Sigmoid colon (tissue), 7 donors: ENCODE measurements around the gene RBPMS2. TPM values are rescaled to one million over a fixed set of nuclear protein-coding genes. Genes with fewer than 3 reads are reported as not detected.
A peak's percentile ranks its signal among the peaks of the same experiment; 100 is the strongest.

ENCODE experiments used
- DNase-seq: peaks from one replicate; pipeline ENCODE4 v3.0.0-alpha.2; 2019
- H3K27ac ChIP-seq, 4 donors: fragments of 200-600 bp; sonication (generic); one replicate each; pipeline ENCODE4 v1.5.1; 2016 to 2019; ENCODE audit warnings: mild to moderate bottlenecking in 1 of 4
- H3K27me3 ChIP-seq, 3 donors: fragments of 200-600 bp; sonication (generic); one replicate each; pipeline ENCODE4 v1.5.1; 2019; ENCODE audit warnings: mild to moderate bottlenecking in 1 of 3
- H3K36me3 ChIP-seq, 4 donors: fragments of 200-600 bp; sonication (generic); one replicate each; pipeline ENCODE4 v1.5.1; 2016 to 2019
- H3K4me1 ChIP-seq, 4 donors: fragments of 200-600 bp; sonication (generic); one replicate each; pipeline ENCODE4 v1.5.1; 2017 to 2019
- H3K4me3 ChIP-seq, 4 donors: fragments of 200-600 bp; sonication (generic); one replicate each; pipeline ENCODE4 v1.5.1; 2017 to 2019; ENCODE audit warnings: mild to moderate bottlenecking in 2 of 4, moderate library complexity in 1 of 4
- H3K9me3 ChIP-seq, 4 donors: fragments of 200-600 bp in 3 of 4; sonication (generic) in 3 of 4; one replicate each; pipeline versions ENCODE4 v1.5.1 to v1.6.1; 2013 to 2019
- EP300 ChIP-seq, 4 donors: sonication (generic); formaldehyde crosslinking; IDR thresholded peaks; one replicate each; pipeline ENCODE4 v1.6.1; 2017; ENCODE audit warnings: antibody characterized with exemption in 4 of 4
- POLR2A ChIP-seq, 2 donors: fragments of 450-650 bp; IDR thresholded peaks; one replicate each; pipeline ENCODE4 v1.6.1; 2016; ENCODE audit warnings: antibody characterized with exemption in 2 of 2, mild to moderate bottlenecking in 2 of 2, moderate library complexity in 2 of 2
- POLR2AphosphoS5 ChIP-seq, 4 donors: sonication (generic); formaldehyde crosslinking; IDR thresholded peaks; one replicate each; pipeline ENCODE4 v1.6.1; 2017; ENCODE audit warnings: antibody characterized with exemption in 4 of 4
- WGBS, 2 donors: extraction: QIAGEN DNeasy Blood & Tissue Kit; methylation state at CpG; one replicate each; pipeline ENCODE4 v1.1.7; 2013; 5-methylcytosine and 5-hydroxymethylcytosine counted together
- intact Hi-C: fragments of 100-400 bp; cut with DNase I; formaldehyde crosslinking; loops from one replicate; pipeline ENCODE4 v1.15.1; 2023
- polyA plus RNA-seq, 3 donors: library from polyadenylated mRNA; stranded (reverse); fragments of 200-250 nt; gene quantifications; one replicate each; pipeline ENCODE4 v1.2.3, GENCODE V29; 2013
- total RNA-seq, 4 donors: library from RNA; depleted of rRNA; stranded (reverse); fragments of >200 nt; gene quantifications; one replicate each; pipeline ENCODE4 v1.1.0, GENCODE V29; 2016
- TF ChIP-seq, protein P1 (sequence below), 4 experiments: fragments of 450-650 bp in 3 of 4; fragments of 200-600 bp in 1 of 4; IDR thresholded peaks; one replicate each; pipeline ENCODE4 v1.5.1; 2016 to 2019; ENCODE audit warnings: antibody characterized with exemption in 4 of 4, mild to moderate bottlenecking in 3 of 4, moderate library complexity in 2 of 4
- donor health status: healthy with polysubstance abuse.
- donor health status: Bipolar disorder and iron deficiency.
- donor health status: healthy.

RBPMS2 gene
- total and polyA plus RNA-seq, 7 donors, result 0.69 to 58.2 (median 22.1) TPM

DNA sequence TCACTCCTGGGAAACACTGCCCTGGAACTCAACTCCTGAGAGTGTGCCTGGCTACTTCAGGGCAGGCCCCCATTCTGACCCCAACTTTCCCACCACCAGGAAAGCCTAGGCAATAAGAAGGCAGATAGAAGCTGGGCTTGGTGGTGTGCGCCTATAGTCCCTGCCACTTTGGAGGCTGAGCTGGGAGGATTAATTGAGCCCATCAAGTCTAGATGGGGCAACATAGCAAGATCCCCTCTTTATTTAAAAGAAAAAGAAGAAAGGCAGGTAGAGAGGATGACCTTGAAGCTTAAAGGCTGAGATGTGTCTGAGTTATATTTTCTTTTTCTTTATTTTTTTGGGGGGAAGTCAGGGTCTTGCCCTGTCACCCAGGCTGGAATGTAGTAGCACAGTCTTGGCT, 4.2 kb upstream of the RBPMS2 start:
- DNase-seq, result no peak
- 94 to 96% methylated on average over 1 of the region's 1 CpG for WGBS, 2 donors
- Histone ChIP-seq H3K36me3 (no peaks in the 10 kb centered on the region), H3K27me3 (no peaks in the 10 kb centered on the region), H3K4me1 (peaks cover 0 to 23% (median 16%) of the 10 kb centered on the region in 4 donors), H3K9me3 (no peaks in the 10 kb centered on the region), H3K27ac (no peak overlapping the region), H3K4me3 (no peak overlapping the region)
- TF ChIP-seq POLR2AphosphoS5 (IDR thresholded peaks at IDR 0.05), result no peak
- no peak for TF ChIP-seq POLR2A (IDR thresholded peaks at IDR 0.05)
- no peak for TF ChIP-seq EP300 (IDR thresholded peaks at IDR 0.05)
- TF ChIP-seq, protein P1, sequence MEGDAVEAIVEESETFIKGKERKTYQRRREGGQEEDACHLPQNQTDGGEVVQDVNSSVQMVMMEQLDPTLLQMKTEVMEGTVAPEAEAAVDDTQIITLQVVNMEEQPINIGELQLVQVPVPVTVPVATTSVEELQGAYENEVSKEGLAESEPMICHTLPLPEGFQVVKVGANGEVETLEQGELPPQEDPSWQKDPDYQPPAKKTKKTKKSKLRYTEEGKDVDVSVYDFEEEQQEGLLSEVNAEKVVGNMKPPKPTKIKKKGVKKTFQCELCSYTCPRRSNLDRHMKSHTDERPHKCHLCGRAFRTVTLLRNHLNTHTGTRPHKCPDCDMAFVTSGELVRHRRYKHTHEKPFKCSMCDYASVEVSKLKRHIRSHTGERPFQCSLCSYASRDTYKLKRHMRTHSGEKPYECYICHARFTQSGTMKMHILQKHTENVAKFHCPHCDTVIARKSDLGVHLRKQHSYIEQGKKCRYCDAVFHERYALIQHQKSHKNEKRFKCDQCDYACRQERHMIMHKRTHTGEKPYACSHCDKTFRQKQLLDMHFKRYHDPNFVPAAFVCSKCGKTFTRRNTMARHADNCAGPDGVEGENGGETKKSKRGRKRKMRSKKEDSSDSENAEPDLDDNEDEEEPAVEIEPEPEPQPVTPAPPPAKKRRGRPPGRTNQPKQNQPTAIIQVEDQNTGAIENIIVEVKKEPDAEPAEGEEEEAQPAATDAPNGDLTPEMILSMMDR (IDR thresholded peaks at IDR 0.05), result no peak
- intact Hi-C loops, result loop anchor here (5.0 kb wide), 1 partner anchor 37 kb away; no protein-coding TSS in a partner anchor

DNA sequence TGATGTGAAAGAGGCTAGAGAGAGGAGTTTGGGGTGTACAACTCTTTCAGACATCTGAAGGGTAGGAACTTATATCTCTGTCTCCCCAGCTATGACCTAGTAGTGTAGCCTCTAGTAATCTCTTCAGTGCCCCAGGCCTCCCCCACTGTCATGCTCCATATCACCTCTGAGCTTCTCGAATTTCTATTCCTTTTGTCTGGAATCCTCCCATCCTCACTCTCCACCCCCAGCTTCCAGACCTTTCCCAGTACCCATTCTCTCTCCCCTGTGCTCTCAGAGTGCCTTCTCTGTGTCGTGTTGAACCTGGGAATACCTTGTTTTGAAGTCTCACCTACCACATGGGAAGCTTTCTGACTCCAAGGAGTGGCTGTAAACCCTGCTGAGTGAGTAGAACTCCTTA, 3.6 kb upstream of the RBPMS2 start:
- Histone ChIP-seq H3K4me1 (peaks cover 0 to 23% (median 16%) of the 10 kb centered on the region in 4 donors), H3K27ac (peak overlapping the region in 1 of 4 donors; percentile 95), H3K27me3 (no peaks in the 10 kb centered on the region), H3K36me3 (no peaks in the 10 kb centered on the region), H3K4me3 (no peak overlapping the region), H3K9me3 (no peaks in the 10 kb centered on the region)
- TF ChIP-seq POLR2AphosphoS5 (IDR thresholded peaks at IDR 0.05) (no peak), POLR2A (IDR thresholded peaks at IDR 0.05) (no peak), EP300 (IDR thresholded peaks at IDR 0.05) (no peak)
- TF ChIP-seq, protein P1 (IDR thresholded peaks at IDR 0.05), result no peak
- intact Hi-C loops, result loop anchor here (5.0 kb wide), 1 partner anchor 37 kb away; no protein-coding TSS in a partner anchor
- WGBS, 2 donors, result 76 to 82% methylated on average over 2 of the region's 2 CpGs
- no peak for DNase-seq

DNA sequence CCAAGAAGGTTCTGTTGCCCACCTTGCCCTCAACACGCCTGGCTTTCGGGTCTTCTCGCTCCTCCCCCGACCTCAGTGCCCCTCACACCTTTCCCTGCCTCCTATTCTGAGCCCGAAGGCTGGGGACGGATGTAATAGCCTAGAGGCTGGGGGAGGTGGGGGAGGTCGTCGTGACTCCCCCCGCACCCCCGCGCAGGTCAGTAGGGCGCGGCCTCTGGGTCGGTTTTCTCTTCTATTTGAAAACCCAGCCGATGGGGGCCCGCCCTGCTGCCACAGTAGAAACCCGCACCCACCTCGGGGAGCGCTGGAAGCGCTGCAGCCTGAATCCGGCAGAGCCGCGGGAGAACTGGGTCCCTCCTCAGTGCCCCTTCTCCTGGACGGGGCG, 1.0 kb upstream of the RBPMS2 start:
- H3K4me3 ChIP-seq, result peak overlapping the region; percentile 52 to 96 (median 90)
- H3K27me3 ChIP-seq, result no peaks in the 10 kb centered on the region
- TF ChIP-seq, protein P1 (IDR thresholded peaks at IDR 0.05), result no peak
- TF ChIP-seq EP300 (IDR thresholded peaks at IDR 0.05) (no peak), POLR2AphosphoS5 (IDR thresholded peaks at IDR 0.05) (no peak), POLR2A (IDR thresholded peaks at IDR 0.05) (no peak)
- peak overlapping the region; percentile 95 to 99 (median 96) for H3K27ac ChIP-seq
- 33 to 40% methylated on average over 25 of the region's 25 CpGs for WGBS, 2 donors
- peaks cover 0 to 45% (median 35%) of the 10 kb centered on the region in 4 donors for H3K4me1 ChIP-seq
- no peaks in the 10 kb centered on the region for H3K36me3 ChIP-seq
- H3K9me3 ChIP-seq, result no peaks in the 10 kb centered on the region
- intact Hi-C loops, result loop anchor here (2.0 to 5.0 kb wide), 2 partner anchors 24 to 34 kb away; no protein-coding TSS in a partner anchor
- DNase-seq, result peak; percentile 75

DNA sequence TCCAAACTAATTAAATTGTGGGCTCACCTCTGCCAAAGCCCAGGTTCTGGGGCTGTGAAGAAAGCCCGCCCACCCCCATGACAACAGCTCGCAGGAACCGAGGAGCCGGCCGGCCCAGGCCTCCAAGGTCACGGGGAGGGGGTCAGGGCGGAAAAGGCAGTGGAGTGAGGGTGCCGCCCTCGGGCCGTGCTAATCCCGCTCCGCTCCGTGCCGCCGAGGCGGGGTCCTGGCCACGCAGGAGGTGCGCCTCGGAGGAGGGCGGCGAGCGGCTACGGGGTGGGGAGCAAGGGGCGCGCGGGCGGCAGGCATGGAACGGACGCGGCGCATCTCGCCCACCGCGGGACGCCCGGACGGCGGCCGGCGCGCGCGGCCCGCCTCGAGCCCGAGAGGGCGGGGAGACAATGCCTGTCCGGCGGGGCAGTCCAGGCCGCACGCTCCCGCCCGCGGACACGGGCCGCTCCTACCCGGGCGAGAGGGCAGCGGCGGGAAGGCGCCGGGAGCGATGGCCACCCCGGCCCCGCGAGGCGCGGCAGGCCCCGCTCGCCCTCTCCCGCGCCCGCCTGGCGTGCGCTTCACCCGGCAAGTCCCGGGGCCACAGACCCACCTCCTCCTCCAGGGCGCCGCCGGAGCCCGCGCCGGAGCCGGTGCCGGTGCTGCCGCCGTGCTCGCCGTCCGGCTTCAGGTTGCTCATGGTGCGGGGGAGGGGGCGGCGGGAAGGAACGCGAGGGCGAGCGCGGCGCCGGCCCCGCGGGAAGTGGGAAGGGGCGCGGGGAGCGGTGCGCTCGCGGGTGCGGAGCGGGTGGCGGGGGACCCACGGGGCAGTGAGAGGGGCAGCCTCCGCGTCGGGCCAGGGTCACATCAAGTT, 528 bp downstream of the RBPMS2 start:
- peak overlapping the region; percentile 95 to 99 (median 96) for H3K27ac ChIP-seq

More for the DNA sequence above, 528 bp downstream of the RBPMS2 start:
- Histone ChIP-seq H3K4me1 (peaks cover 0 to 57% (median 42%) of the 10 kb centered on the region in 4 donors), H3K4me3 (peak overlapping the region; percentile 66 to 96 (median 90)), H3K36me3 (no peaks in the 10 kb centered on the region), H3K27me3 (no peaks in the 10 kb centered on the region), H3K9me3 (no peaks in the 10 kb centered on the region)
- intact Hi-C loops, result loop anchor here (5.0 kb wide), 1 partner anchor 33 kb away; no protein-coding TSS in a partner anchor
- TF ChIP-seq, protein P1 (IDR thresholded peaks at IDR 0.05), result no peak
- peak in 1 of 4 donors; percentile 4 for TF ChIP-seq POLR2AphosphoS5 (IDR thresholded peaks at IDR 0.05)
- WGBS, 2 donors, result 1 to 3% methylated on average over 115 of the region's 115 CpGs
- DNase-seq, result peak; percentile 68
